Endothelial cell of umbilical vein (primary cell): ENCODE results near the gene DOCK1. TPM values are rescaled to one million over a fixed set of nuclear protein-coding genes. Genes with fewer than 3 reads are reported as not detected.

Source experiments
- BruUV-seq: library from RNA; stranded (reverse); fragments of 400-500 nt; replicated peaks from 2 replicates; lab custom pipeline; 2021; lab: Mats Ljungman, UMichigan
- CTCF ChIA-PET: fragments of 300-600, 350-600 bp; sonication (Branson Sonifier 250); formaldehyde crosslinking; loops from one replicate; lab custom pipeline; 2021; ENCODE audit warnings: antibody characterized with exemption, inconsistent platforms; lab: Charles Lee
- POLR2A ChIA-PET: fragments of 300-600, 350-600 bp; sonication (Branson Sonifier 250); formaldehyde crosslinking; loops from one replicate; lab custom pipeline; 2021; ENCODE audit warnings: antibody characterized with exemption, inconsistent platforms; lab: Charles Lee
- DNase-seq: peaks from one replicate; pipeline ENCODE4 v3.0.0-alpha.2; 2011; ENCODE audit warnings: low read depth, low spot score
- FAIRE-seq: peaks from 2 replicates; lab custom pipeline; 2011; peaks lifted over from hg19 to GRCh38; lab: Jason Lieb, UNC
- H2AFZ ChIP-seq: 2 replicates; pipeline ENCODE4 v1.6.0; 2012; ENCODE audit warnings: low read depth, low read length, control low read depth, inconsistent platforms
- H3K27ac ChIP-seq: 2 replicates; pipeline ENCODE4 v1.5.1; 2011; ENCODE audit warnings: low read depth, mild to moderate bottlenecking, control low read depth, low read length, moderate library complexity; ENCODE audit not compliant: insufficient read depth
- H3K27me3 ChIP-seq, 2 experiments: 2 replicates each; pipeline versions ENCODE4 v1.6.0 to v1.6.1; 2011; ENCODE audit warnings: low read length in 2 of 2, mixed read lengths in 1 of 2; ENCODE audit not compliant: control insufficient read depth in 2 of 2, insufficient read depth in 2 of 2
- H3K36me3 ChIP-seq, 2 experiments: 2 replicates in 1 of 2; 3 replicates in 1 of 2; pipeline ENCODE4 v1.5.1; 2011; ENCODE audit warnings: low read length in 2 of 2, mild to moderate bottlenecking in 1 of 2, moderate library complexity in 1 of 2; ENCODE audit not compliant: control insufficient read depth in 2 of 2, insufficient read depth in 2 of 2; ENCODE audit errors: extremely low read depth in 1 of 2
- H3K4me1 ChIP-seq: 3 replicates; pipeline ENCODE4 v1.5.1; 2011; ENCODE audit warnings: mild to moderate bottlenecking, low read length; ENCODE audit not compliant: control insufficient read depth, insufficient read depth; ENCODE audit errors: extremely low read depth
- H3K4me2 ChIP-seq: 2 replicates; pipeline ENCODE4 v1.6.1; 2011; ENCODE audit warnings: low read length, control low read depth, mixed read lengths; ENCODE audit not compliant: insufficient read depth
- H3K4me3 ChIP-seq, 3 experiments: fragments of 200-600 bp in 1 of 3; sonication (generic), shearing (Covaris generic) in 1 of 3; replicated peaks in 1 of 3; 2 replicates each; pipeline ENCODE4 v1.5.1; 2011 to 2016; ENCODE audit warnings: control low read depth in 3 of 3, low read length in 3 of 3, mild to moderate bottlenecking in 2 of 3, inconsistent platforms in 1 of 3, low read depth in 1 of 3, moderate library complexity in 1 of 3; ENCODE audit not compliant: insufficient read depth in 1 of 3
- H3K79me2 ChIP-seq: 2 replicates; pipeline ENCODE4 v1.6.0; 2012; ENCODE audit warnings: low read length, inconsistent platforms; ENCODE audit not compliant: control insufficient read depth, insufficient read depth
- H3K9ac ChIP-seq: replicated peaks from 2 replicates; pipeline ENCODE3; 2011; ENCODE audit warnings: low read length, control low read depth; ENCODE audit not compliant: insufficient read depth; ENCODE audit errors: extremely low read depth
- H3K9me1 ChIP-seq: replicated peaks from 3 replicates; pipeline ENCODE4 v1.6.0; 2011; ENCODE audit warnings: mild to moderate bottlenecking, low read length; ENCODE audit not compliant: control insufficient read depth, insufficient read depth; ENCODE audit errors: extremely low read depth
- H3K9me3 ChIP-seq: replicated peaks from 2 replicates; pipeline ENCODE4 v1.5.1; 2012; ENCODE audit warnings: low read length, inconsistent platforms; ENCODE audit not compliant: control insufficient read depth, insufficient read depth
- H4K20me1 ChIP-seq: replicated peaks from 2 replicates; pipeline ENCODE3; 2011; ENCODE audit warnings: mild to moderate bottlenecking, low read length; ENCODE audit not compliant: control insufficient read depth, insufficient read depth; ENCODE audit errors: extremely low read depth
- CTCF ChIP-seq, 2 donors: IDR thresholded peaks; 1 replicate in 1 of 2; 2 replicates in 1 of 2; pipeline ENCODE4 v1.5.1; 2011; ENCODE audit warnings: low read length in 2 of 2, mild to moderate bottlenecking in 2 of 2, moderate library complexity in 2 of 2, control low read depth in 1 of 2, inconsistent platforms in 1 of 2, low read depth in 1 of 2; ENCODE audit not compliant: insufficient read depth in 1 of 2; ENCODE audit errors: extremely low read depth in 1 of 2
- EZH2 ChIP-seq: IDR thresholded peaks from 2 replicates; pipeline ENCODE4 v1.6.1; 2012; ENCODE audit warnings: borderline replicate concordance, low read depth, mild to moderate bottlenecking, moderate library complexity, low read length, inconsistent platforms; ENCODE audit not compliant: severe bottlenecking
- FOS ChIP-seq: IDR thresholded peaks from 2 replicates; pipeline ENCODE4 v1.6.1; 2011; ENCODE audit warnings: mild to moderate bottlenecking, low read length, moderate library complexity, borderline replicate concordance; ENCODE audit not compliant: insufficient read depth
- GATA2 ChIP-seq: IDR thresholded peaks from 2 replicates; pipeline ENCODE4 v1.7.0; 2011; ENCODE audit warnings: low read depth, mild to moderate bottlenecking, moderate library complexity, mixed read lengths, low read length; ENCODE audit not compliant: insufficient read length, insufficient read depth
- dilution Hi-C: fragments of 300-500 bp; cut with MboI; formaldehyde crosslinking; loops from one replicate; pipeline ENCODE4 v1.15.0; 2019; ENCODE audit warnings: low sequenced_read_pairs; ENCODE audit not compliant: extremely low pct_ligation_motif_present
- intact Hi-C: fragments of 100-400 bp; cut with micrococcal nuclease; formaldehyde crosslinking; loops from one replicate; pipeline ENCODE4 v1.10.0; 2022
- polyA plus RNA-seq, 4 experiments: library from polyadenylated mRNA; depleted of rRNA in 3 of 4; stranded (reverse) in 3 of 4; unstranded in 1 of 4; fragments of >200 nt; gene quantifications; 2 replicates each; pipeline versions ENCODE4 v1.2.1 to v1.2.3, GENCODE V29; 2011 to 2012; ENCODE audit warnings: missing spikeins in 1 of 4
- total RNA-seq: library from RNA; stranded (reverse); gene quantifications from 2 replicates; pipeline ENCODE4 v1.2.3, GENCODE V29; 2021
- TF ChIP-seq, protein P1 (sequence below): IDR thresholded peaks from 2 replicates; pipeline ENCODE4 v1.6.1; 2011; ENCODE audit not compliant: insufficient read depth, insufficient read length

Gene DOCK1
- total and polyA plus RNA-seq, 2 donors (not counting 3 experiments of a cell fraction or from before 2014, with no cell fraction given), result 22.5 to 83.1 TPM

DNA sequence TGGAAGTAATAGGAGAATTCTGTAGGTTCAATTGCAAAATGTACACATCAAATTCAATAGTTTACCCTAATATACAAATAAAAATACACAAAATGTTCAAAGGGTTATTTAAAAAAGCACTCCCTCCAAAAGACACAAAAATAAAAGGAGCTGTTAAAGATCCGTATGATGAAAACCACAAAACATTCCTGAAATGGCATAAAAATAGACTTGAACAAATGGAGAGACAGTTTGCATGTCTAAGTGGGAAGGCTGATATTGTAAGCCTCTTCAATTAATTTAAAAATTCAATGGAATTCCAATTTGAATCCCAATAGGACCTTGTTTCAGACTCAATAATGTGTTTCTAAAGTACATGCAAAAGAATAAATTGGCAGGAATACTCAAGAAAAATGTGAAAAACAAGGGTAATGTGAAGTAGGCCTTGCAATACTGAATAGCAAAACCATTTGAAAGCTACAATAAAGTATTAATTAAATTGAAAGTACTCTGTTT, 329.1 kb downstream of the DOCK1 start:
- H3K27me3 ChIP-seq, result no peaks in the 10 kb centered on the region
- ChIA-PET CTCF (interaction anchor here (0.7 kb wide), 1 partner anchor 9 kb away, joined by 3 read pairs; no protein-coding TSS in a partner anchor), POLR2A (no interaction called here)
- intact Hi-C loops (no loop called here), dilution Hi-C loops (no loop called here)
- H3K9me3 ChIP-seq, result no peaks in the 10 kb centered on the region
- no peaks in the 10 kb centered on the region for H3K79me2 ChIP-seq
- no peaks in the 10 kb centered on the region for H3K9me1 ChIP-seq
- DNase-seq (no peak), FAIRE-seq (no peak)
- no peak overlapping the region for H2AFZ ChIP-seq
- H3K4me2 ChIP-seq, result no peak overlapping the region
- TF ChIP-seq EZH2, result no peak
- no peak for TF ChIP-seq GATA2
- TF ChIP-seq, protein P1, sequence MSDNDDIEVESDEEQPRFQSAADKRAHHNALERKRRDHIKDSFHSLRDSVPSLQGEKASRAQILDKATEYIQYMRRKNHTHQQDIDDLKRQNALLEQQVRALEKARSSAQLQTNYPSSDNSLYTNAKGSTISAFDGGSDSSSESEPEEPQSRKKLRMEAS, result no peak
- no TSS peak for BruUV-seq
- no peaks in the 10 kb centered on the region for H3K4me1 ChIP-seq
- no peaks in the 10 kb centered on the region for H3K36me3 ChIP-seq
- H3K4me3 ChIP-seq, result no peak overlapping the region
- no peaks in the 10 kb centered on the region for H4K20me1 ChIP-seq
- no peak overlapping the region for H3K27ac ChIP-seq
- H3K9ac ChIP-seq, result no peak overlapping the region

- intact Hi-C loops, result no loop called here
- H3K9me1 ChIP-seq, result no peaks in the 10 kb centered on the region
- POLR2A ChIA-PET, result no interaction called here
- H3K4me2 ChIP-seq, result no peak overlapping the region
- H3K4me3 ChIP-seq, result no peak overlapping the region
- BruUV-seq, result no TSS peak
- H3K36me3 ChIP-seq, result no peaks in the 10 kb centered on the region
- no peak for DNase-seq
- no peaks in the 10 kb centered on the region for H4K20me1 ChIP-seq
- TF ChIP-seq FOS (no peak), CTCF (IDR thresholded peaks at IDR 0.05; ENCODE audit: extremely low read depth in 1 of 2, insufficient read depth in 1 of 2, low read depth in 1 of 2, low read length in 2 of 2) (no peak)
- no peak overlapping the region for H3K27ac ChIP-seq
- no peak overlapping the region for H3K9ac ChIP-seq
- no peaks in the 10 kb centered on the region for H3K9me3 ChIP-seq
- no peak overlapping the region for H2AFZ ChIP-seq
- no peaks in the 10 kb centered on the region for H3K4me1 ChIP-seq
- dilution Hi-C loops, result no loop called here
- H3K27me3 ChIP-seq, result no peaks in the 10 kb centered on the region
- no peak for FAIRE-seq
- CTCF ChIA-PET, result no interaction called here
- no peaks in the 10 kb centered on the region for H3K79me2 ChIP-seq
Measured at GRCh38 chr10:127236266-127236665, 331.0 kb downstream of the DOCK1 start.
